GM19397 (cell line): Measurements from ENCODE around the gene TTC7B.

Experiments
- ATAC-seq: cut with Tn5 transposase; IDR thresholded peaks from one replicate; pipeline ENCODE4 v1.9.1; 2021; ENCODE audit warnings: mild to moderate bottlenecking, moderate library complexity; ENCODE audit not compliant: unreplicated experiment

The TTC7B gene

DNA sequence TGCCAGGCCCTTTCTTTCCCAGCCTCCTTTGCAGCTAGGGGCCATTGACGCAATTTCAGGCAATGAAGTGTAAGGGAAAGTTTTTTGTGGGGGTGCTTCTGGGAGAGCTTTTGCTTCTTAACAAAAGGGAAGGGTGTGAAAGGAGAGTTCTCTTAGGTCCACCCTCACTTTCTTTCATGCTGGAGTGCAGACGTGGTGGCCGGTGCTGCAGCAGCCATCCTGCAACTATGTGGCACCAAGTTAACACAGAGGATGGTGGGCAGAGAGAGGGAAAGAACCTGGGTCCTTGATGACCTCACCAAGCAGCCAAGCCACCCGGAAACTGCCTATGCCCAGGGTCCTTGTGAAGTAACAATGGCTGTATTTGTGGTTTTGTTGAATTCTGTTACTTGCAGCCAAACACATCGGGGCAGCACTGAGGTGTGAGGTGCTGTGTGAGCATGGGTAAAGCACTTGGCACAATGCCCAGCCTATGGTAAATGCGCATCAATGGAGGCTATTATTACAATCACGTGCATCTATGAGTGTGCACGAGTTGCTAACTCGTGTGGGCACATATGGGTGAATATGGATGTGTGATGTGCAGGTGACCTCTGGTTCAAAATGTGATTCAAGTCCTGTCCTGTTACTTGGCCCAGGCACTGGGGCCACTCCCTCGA is 296.8 kb downstream of the TTC7B start:
- no peak for ATAC-seq

DNA sequence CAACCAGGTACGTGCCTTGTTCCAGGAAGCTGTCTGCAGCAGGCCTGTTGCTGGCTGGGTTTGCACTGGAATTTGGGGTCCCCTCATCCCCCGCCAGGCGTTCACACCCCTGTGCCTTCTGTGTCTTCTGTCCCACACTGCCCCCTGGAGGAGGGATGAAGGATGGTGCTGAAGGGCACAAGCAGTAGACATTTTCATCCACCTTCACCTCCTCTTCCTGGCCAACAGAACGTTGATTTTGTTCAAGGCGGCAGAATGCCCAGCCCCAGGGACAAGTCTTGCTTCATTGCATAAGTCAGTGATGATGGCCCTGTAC is 297.3 kb downstream of the TTC7B start:
- ATAC-seq, result no peak

DNA sequence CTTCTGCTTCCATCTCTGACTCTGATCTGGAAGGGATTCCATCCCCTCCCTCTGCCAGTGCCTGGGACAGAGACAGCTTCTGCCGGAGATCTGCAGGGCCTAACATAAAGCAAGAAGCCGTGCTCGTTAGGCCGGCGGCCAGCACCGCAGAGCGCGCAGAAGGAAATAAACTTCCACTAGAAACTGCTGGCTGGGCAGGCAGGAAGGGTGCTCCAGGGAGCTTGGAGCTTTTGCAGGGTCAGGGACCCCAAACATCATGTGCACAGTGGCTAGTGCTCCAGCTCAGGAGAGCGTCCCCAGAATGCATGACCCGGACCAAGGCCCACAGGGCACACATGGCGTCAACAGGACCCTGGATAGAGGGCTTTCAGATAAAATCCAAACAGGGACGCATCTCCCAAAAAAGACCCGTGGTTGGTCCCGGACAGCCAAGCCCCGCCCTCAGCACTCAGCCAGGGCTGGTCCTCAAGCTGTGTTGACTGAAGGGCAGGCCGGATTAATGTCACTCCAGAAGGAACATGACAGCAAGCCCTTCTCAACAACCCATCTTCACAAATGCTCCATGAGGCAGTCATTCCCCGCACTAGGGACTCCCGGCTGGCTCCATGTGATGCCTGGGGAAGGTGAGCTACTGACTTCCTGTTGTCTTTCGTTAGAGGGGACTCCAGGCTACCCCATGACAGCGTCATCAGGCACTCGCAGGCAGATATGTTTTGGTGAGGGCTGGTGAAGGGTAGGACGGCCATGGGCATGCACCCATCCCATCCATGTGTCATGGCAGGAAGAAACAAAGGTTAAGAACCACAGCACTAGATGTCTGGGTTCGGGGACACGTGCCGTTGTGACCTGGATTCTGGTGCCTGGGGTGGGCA is 297.9 kb downstream of the TTC7B start:
- ATAC-seq, result no peak

DNA sequence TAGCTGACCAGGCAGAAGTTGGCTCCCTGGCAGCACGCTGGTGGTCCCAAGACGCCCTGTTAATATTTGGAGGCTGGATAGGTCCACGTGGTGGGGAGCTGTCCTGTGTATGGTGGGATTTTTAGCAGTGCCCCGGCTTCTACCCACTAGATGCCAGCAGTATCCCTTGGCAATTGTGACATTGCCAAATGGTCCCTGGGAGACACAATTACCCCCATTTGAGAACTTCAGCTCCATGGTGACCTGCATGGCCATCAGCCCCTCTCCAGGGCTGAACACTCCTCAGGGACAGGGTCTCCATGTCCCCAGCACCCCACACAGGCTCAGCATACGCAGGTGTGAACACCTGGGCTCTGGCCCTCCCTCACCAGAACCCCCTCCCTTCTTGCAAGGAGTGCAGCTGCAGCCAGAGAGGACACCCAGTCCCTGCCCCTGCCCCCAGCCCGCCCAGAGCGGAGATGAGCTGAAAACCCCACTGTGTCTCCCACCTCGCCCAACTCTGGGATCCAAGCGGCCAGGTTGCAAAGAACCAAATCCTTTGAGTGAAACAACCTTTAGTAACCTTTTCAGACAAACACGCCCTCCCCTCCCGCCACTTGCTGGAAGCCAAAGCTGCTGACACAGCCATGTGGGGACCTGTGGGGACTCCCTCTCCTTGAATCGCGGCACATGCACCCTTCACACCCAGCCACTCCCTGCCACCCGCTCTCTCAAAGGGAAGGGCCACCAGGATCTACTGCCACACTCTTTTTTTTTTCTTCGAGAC is 299.0 kb downstream of the TTC7B start:
- ATAC-seq, result no peak

DNA sequence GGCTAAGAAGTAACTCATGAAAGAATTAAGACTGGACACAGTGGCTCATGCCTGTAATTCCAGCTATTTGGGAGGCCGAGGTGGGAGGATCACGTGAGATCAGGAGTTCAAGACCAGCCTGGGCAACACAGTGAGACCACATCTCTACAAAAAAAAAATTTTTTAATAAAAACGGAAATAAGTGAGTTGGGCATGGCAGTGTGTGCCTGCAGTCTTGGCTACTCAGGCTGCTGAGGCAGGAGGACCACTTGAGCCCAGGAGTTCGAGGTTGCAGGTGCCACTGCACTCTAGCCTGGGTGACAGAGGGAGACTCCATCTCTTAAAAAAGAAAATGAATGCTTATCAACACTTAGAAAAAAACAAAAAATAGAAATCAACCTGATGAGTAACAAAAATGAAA is 301.7 kb downstream of the TTC7B start:
- ATAC-seq, result no peak

DNA sequence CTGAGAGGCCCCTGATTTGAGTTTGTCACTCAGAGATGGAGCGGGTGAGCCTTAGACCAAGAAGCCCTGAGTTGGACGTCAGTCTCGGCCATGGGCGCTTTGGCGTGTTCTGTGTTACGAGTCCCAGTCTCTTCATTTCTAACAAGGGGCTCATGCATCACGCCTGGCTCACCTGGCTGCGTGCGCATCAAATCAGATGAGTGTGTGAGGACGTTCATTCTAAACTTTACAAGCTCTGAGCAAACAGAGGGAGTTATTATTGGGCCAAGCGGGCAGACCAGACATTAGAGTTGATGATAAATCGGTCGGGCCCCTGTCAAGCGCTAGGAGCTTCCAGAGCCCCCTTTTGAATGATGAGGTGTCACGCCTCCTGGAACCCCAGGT is 302.2 kb downstream of the TTC7B start:
- no peak for ATAC-seq

DNA sequence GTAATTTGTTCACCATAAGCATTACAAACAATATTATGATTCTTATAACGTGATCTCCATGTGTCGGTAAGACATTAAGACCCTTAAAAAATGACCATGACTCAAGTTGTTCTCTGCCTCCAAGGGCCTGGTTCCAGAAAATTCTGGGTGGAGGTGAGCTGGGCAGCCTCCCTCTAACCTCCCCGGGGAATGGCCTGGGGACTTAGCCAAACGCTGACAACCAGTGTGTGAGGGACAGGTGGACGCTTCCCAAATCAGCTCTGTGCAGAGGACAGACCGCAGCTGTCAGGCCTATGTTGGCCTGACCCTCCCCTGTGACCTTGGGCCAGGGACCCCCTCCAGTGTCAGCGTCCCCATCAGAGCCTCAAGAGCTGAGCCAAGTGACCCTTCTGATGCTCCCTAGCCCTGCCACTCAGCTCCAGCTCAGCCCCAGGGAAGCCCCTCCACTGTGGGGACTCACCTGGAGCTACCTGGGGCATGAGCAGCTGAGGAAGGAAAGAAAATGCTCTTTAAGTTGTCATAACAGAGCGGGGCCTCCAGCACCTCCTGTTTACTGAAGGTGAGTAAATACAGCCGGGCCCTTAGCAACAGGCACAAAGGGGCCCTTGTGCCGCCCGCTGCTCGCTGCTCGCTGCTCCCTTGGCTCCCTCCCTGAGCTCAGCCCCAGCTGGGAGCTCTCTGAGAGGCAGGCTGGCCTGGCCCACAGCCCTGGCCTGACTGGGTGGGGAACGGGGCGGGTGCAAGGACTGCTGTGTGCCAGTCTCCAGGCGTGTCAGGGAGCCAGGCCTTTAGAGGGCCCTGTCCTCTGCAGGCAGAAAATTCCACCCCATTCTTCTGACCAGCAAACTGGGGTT is 302.8 kb downstream of the TTC7B start:
- no peak for ATAC-seq

DNA sequence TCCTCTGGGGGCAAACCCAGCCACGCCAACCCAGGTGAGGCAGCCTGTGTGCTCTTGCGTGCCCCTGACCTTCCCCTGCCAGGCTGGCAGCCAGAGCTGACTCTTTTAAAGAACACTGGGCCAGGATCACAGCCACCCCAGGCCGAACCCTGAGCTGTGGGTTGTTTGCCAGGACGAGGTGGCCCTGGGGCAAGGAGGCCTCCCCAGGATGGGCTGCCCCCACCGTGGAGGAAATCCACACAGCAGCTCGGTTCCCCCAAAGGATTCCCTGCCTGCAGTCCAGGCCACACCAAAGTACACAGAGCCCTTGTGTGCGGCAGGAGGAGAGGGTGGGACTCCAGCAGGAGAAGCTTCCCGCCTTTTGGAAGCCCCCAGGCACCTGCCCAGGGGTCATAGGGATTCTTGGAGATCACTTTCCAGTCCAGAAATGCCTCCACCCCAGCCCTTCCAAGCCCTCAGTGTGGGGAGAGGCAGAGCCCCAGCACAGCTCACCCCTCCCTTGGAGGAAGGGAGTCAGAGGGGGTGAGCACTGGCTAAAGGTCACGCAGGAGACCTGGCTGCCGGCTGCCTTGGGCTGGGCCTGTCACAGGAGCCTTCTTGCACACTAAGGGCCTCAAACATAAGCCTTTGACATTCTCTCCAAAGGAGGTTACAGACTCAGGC is 303.8 kb downstream of the TTC7B start:
- no peak for ATAC-seq

DNA sequence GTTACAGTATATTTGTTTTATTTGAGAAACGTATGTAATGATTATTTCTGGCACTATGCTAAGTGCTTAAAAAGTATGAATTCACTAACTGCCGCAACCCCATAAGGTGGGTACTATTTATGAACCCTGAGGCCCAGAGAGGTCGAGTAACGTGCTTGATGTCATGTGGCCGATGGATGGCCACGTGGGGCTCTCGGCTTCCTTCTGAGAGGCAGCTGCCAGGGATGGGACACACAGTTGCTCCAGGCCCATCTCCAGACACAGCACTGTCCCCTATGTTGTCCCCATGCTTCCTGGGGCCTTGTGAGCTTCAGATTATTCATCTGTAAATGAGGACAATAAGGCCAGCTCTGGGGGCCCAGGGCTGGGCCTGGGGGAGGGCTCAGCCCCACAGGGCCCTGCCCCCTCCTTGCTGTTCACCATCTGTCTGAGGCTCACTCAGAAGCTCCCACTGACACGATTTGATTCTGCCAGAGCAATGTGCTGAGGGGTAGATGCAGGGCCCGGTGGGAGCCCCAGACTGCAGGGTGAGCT is 304.4 kb downstream of the TTC7B start:
- no peak for ATAC-seq

DNA sequence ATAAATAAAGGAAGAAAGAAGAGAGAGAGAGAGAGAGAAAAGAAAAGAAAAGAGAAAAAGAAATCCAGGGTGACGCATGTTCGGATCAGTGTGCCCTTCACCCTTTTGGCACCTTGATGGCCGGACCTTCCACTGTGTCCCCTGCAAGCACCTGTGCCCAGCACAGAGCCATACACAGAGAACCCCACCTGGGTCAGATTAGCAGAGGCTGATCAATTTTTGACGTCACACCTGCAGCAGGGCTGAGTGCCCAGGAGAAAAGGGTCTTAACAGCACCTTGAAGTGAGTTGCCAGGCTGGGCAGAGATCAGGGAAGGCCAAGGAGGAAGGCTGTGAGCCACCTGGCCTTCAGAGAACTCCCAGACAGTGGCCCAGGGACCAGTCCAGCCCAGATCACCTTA is 305.0 kb downstream of the TTC7B start:
- ATAC-seq, result no peak

DNA sequence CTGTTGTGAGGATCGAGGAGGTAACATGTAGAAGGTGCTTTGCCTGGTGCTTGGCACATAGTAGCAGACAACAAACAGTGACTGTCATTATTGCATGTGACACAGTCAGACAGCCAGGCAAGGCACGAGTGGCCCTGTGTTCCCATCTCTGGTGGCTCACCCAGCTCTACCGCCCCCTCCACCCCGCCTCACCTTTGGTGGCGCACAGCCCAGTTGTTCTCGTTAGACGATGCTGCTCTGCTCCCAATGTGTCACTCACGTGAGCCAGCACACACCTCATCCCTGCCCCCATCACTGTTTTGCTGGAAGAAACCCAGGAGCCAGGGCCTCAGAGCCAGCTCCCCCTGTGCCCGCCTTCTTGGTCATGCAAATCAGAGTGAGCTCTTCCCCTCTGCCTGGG is 306.1 kb downstream of the TTC7B start:
- ATAC-seq, result no peak

DNA sequence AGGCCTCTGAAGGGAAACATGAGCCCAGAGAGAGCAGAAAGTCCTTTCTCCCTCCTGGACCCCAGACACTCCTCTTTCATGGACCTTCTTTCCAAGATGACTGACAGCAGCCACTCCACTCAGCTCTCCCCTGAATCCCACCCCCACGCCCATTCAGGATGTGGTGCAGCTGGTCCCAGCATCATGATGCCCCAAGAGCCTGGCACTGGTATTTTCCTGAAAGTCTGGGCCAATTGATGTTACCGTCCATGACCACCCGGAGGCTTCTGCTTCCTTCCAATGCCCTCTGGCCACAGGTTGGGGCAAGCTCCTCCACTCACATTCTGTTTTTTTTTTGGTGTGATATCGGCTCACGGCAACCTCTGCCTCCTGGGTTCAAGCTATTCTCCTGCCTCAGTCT is 306.8 kb downstream of the TTC7B start:
- no peak for ATAC-seq

DNA sequence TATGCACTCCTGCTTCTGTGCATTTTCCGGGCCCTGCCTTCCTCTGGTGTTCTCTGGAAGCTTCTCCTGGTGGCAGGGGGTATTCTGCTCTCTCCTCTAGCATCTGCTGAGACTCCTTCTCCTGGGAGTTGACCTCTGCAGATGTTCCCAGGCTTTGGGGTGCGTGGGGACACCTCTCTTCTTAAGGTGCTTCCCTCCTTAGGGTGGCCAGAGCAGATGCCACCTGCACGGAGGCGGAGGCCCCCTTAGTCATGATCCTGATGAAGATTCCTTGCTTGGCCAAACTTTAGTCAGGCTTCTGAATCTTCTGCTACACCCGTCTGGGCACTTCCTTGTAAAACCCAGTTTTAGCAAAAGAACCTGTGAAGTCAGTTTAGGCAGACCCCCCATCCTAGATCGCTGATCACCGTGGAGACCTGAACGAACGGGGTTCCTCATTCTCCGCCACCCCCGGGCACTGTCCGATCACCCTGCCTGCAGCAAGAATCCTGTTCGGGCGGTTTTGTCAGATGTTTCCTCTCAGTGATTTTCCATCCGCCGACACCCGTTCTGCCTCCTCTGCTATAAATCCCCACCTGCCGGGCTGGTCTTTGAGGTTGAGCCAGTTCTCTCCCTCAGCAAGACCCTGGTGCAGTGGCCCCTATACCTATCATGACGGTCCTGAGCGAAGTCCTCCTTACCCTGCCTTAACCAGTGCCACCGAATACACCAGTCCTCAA is 307.5 kb downstream of the TTC7B start:
- no peak for ATAC-seq

DNA sequence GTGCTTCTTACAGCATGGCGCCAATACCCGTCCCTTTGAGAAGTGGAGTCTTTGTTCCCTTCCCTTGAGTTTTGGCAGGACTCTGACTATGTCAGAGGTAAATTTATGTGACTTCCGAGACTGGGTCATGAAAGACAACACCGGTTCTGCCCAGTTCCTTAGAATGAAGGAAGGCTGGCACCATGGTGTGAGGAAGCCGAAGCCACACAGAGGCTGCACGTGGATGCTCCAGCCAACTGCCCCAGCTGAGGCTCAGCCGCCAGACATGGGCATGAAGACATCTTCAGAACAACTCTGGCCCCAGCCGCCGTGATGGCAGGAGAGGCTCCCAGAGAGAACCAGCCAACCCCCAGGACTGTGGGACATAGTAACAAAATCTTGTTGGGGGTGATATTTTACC is 308.2 kb downstream of the TTC7B start:
- no peak for ATAC-seq

DNA sequence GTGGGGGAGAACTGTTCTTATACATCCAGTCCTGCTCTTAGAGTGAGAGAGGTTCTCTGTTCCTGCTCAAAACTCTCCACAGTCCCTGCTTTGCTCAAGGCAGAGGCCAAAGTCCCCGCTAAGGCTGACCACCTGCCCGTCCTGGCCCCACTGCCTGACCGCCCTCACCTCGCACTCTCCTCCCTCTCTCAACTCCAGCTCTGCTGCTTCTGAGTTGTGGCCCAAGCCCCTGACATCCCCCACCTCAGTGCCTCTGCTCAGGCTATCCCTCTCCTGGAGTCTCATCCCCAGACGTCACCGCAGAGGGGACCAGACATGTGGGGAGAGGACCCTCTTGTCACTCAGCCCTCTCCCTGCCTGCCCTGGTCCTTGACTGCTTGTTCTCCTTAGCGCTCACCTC is 308.8 kb downstream of the TTC7B start:
- no peak for ATAC-seq

DNA sequence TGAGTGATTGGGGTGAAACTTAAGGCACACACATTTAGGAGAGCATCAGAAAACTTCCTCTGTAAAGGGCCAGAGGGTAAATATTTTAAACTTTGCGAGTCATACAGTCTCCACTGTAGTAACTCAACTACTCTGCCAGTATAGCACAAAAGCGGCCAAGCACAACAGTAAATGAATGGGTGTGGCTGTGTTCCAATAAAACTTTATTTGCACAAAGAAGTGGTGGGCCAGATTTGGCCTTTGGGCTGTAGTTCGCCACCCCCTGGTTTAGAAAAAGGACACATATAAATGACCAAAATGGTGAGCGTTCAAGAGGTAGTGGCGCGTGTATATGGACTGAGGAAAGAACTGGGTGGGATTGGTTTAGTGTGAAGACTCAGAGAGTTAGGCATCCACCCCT is 309.5 kb downstream of the TTC7B start:
- no peak for ATAC-seq

DNA sequence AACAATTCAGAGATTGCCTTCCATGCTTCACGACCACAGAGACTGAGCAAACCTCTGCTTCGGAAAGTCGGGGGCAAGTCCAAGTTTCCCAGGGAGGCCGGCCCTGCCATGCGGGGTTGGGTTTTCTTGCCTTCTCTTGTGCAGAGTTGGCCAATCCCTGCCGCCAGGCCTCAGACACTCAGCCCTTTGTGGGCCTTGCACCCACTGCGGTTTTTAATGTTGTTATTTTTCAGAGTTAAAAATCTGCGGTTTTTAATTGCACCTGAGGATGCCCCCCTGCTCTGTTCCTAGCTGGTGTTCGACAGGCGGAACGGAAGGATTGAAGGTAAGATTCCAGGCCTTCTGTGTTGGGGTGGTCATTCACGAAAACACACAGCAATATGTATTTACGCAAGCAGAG is 310.7 kb downstream of the TTC7B start:
- ATAC-seq, result no peak

DNA sequence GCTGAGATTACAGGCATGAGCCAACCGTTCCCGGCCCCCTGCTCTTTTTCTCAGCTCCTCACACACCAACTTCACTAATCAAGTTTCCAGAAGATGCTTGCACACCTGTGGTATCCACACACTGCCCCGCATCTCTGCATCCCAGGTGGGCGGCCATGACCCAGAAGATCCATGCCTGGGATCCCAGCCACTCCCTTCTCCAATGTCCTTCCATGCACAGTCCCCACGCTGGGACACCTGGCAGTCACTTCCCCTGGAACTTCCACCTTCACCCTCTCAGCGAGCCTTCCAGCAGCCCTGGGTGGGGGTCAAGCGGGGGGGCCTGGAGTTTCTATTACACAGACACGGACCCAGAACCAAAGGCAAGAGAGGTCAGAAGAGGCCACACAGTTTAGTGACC is 311.6 kb downstream of the TTC7B start:
- ATAC-seq, result no peak

DNA sequence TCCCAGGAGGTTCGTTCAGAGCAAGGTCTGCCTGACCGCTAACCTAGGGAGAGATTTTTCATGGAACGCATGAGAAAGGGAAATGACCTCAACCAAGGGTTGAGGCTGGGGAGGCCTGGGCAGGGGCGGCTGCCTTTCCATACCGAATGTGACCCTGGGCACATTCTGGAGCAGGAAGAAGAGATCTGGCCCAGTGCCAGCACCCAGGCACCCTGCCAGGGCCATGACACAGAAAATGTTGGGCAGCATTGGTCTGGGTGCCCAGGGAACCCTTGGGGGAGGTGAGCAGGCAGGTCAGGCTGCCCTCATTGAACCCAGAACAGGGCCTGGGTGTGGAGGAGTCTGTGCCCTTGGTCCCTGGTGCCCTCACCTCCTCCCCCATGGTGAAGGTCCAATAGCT is 312.6 kb downstream of the TTC7B start:
- ATAC-seq, result no peak

DNA sequence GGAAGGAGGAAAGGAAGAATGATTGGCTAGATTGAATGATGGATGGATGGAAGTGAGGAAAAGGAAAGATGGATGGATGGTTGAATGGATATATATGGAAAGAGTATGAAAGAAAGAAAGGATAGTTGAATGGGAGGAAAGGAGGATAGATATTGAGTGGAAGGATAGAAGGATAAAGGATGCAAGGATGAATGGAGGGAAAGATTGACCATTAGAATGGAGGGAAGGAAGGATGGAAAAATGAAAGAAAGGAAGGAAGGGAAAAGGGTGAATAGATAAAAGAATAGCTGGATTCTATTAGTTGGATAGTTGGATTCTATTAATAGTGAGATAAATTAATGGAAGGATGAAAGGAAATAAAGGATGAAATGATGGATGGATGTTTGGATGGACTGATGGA is 313.5 kb downstream of the TTC7B start:
- ATAC-seq, result no peak
